Gastrocnemius medialis (tissue), 4 donors: ENCODE results near the gene NTM. TPM values are rescaled to one million over a fixed set of nuclear protein-coding genes. Genes with fewer than 3 reads are reported as not detected.

Experiments used
- ATAC-seq, 2 donors: fragments of 150-250 bp; one replicate each; pipeline ENCODE4 v1.9.1; 2016
- DNase-seq, 2 donors: peaks; one replicate each; pipeline ENCODE4 v3.0.0-alpha.2; 2019
- H3K27ac ChIP-seq, 4 donors: fragments of 200-600 bp; sonication (generic); 1 replicate in 1 of 4; 2 replicates in 3 of 4; pipeline ENCODE4 v1.5.1; 2016 to 2018; ENCODE audit warnings: mild to moderate bottlenecking in 2 of 4, moderate library complexity in 1 of 4
- H3K27me3 ChIP-seq, 3 donors: fragments of 200-600 bp; sonication (generic) in 2 of 3; 1 replicate in 1 of 3; 2 replicates in 2 of 3; pipeline versions ENCODE4 v1.5.1 to v1.6.0; 2016 to 2019; ENCODE audit warnings: mild to moderate bottlenecking in 1 of 3, moderate library complexity in 1 of 3
- H3K36me3 ChIP-seq, 2 donors: fragments of 200-600 bp; sonication (generic) in 1 of 2; one replicate each; pipeline ENCODE4 v1.5.1; 2017 to 2018
- H3K4me1 ChIP-seq, 2 donors: fragments of 200-600 bp; sonication (generic) in 1 of 2; one replicate each; pipeline ENCODE4 v1.5.1; 2016 to 2017; ENCODE audit warnings: mild to moderate bottlenecking in 2 of 2
- H3K4me3 ChIP-seq, 4 donors: fragments of 200-600 bp; sonication (generic) in 3 of 4; 1 replicate in 1 of 4; 2 replicates in 3 of 4; pipeline ENCODE4 v1.5.1; 2016 to 2019; ENCODE audit warnings: mild to moderate bottlenecking in 2 of 4
- H3K9me3 ChIP-seq, 3 donors: fragments of 200-600 bp; sonication (generic) in 2 of 3; 1 replicate in 1 of 3; 2 replicates in 2 of 3; pipeline ENCODE4 v1.5.1; 2016 to 2019
- POLR2A ChIP-seq, 2 donors: fragments of 450-650 bp; IDR thresholded peaks; one replicate each; pipeline ENCODE4 v1.6.1; 2017; ENCODE audit warnings: antibody characterized with exemption in 2 of 2, mild to moderate bottlenecking in 2 of 2, moderate library complexity in 2 of 2
- in situ Hi-C, 4 donors: fragments of 200-750 bp; cut with MboI; loops; one replicate each; pipeline versions ENCODE4 v1.15.0 to v1.8.0; 2017; ENCODE audit warnings: low sequenced_read_pairs in 4 of 4
- intact Hi-C: fragments of 100-400 bp; cut with DNase I; formaldehyde crosslinking; loops from one replicate; pipeline ENCODE4 v1.15.1; 2023; ENCODE audit warnings: low total_unique reads
- total RNA-seq, 4 donors: library from RNA; depleted of rRNA; stranded (reverse); fragments of >200 nt; gene quantifications; one replicate each; pipeline versions ENCODE4 v1.1.0 to v1.2.3, GENCODE V29; 2016
- TF ChIP-seq, protein P1 (sequence below), 5 experiments: fragments of 450-650 bp in 3 of 5; fragments of 200-600 bp in 2 of 5; sonication (generic) in 2 of 5; IDR thresholded peaks in 4 of 5; conservative IDR thresholded peaks in 1 of 5; 1 replicate in 4 of 5; 2 replicates in 1 of 5; pipeline ENCODE4 v1.5.1; 2016 to 2019; ENCODE audit warnings: antibody characterized with exemption in 5 of 5, mild to moderate bottlenecking in 3 of 5, moderate library complexity in 3 of 5

NTM gene
- total RNA-seq, 4 donors from 2014 or later, result 0.69 TPM; not detected in 3

DNA sequence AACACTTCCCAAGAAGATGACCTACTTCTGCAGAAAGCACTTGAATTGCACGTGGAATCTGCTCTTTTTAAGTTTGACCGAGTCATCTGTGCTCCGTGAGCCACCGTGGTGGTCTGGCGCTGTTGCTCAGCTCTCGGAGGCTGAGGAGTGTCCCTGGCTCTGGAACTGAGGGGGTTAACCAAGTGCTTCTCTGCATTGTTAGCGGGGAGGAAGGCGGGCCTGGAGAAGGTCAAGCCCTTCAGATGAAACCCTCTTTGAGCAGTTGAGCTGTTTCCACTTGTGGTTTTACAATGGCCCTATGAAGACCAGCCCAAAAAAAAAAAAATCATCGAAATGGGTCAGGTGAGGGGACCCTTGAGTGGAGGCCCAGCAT, 286.4 kb downstream of the NTM start:
- DNase-seq (no peak), ATAC-seq (no peak)
- intact Hi-C loops (no loop called here), in situ Hi-C loops (loop anchor here in 2 of 4 donors (25.0 kb wide), 1 partner anchor 595 kb away; no protein-coding TSS in a partner anchor)
- H3K4me3 ChIP-seq, result no peak overlapping the region
- H3K4me1 ChIP-seq, result no peaks in the 10 kb centered on the region
- no peak overlapping the region for H3K27ac ChIP-seq
- H3K9me3 ChIP-seq, result no peaks in the 10 kb centered on the region
- TF ChIP-seq, protein P1, sequence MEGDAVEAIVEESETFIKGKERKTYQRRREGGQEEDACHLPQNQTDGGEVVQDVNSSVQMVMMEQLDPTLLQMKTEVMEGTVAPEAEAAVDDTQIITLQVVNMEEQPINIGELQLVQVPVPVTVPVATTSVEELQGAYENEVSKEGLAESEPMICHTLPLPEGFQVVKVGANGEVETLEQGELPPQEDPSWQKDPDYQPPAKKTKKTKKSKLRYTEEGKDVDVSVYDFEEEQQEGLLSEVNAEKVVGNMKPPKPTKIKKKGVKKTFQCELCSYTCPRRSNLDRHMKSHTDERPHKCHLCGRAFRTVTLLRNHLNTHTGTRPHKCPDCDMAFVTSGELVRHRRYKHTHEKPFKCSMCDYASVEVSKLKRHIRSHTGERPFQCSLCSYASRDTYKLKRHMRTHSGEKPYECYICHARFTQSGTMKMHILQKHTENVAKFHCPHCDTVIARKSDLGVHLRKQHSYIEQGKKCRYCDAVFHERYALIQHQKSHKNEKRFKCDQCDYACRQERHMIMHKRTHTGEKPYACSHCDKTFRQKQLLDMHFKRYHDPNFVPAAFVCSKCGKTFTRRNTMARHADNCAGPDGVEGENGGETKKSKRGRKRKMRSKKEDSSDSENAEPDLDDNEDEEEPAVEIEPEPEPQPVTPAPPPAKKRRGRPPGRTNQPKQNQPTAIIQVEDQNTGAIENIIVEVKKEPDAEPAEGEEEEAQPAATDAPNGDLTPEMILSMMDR (IDR thresholded peaks at IDR 0.05 in 4 of 5, conservative IDR thresholded peaks at IDR 0.05 in 1 of 5), result no peak
- no peak for TF ChIP-seq POLR2A (IDR thresholded peaks at IDR 0.05)
- H3K27me3 ChIP-seq, result no peaks in the 10 kb centered on the region
- no peaks in the 10 kb centered on the region for H3K36me3 ChIP-seq

DNA sequence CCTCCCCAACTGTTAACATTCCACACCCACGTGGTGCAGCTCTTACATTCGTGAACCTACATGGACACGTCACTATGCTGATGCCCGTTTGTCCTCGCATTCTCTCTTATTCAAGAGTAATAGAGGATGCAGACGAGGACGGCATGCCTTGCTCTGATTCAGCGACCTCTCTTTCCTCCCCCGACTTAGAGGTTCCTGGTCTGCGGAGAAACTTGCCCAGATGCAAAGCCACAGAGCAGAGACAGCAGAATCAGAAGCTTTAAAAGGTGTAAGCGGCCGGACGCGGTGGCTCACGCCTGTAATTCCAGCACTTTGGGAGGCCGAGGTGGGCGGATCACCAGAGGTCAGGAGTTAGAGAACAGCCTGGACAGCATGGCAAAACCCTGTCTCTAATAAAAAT, 288.0 kb downstream of the NTM start:
- no peaks in the 10 kb centered on the region for H3K4me1 ChIP-seq
- intact Hi-C loops (no loop called here), in situ Hi-C loops (loop anchor here in 2 of 4 donors (25.0 kb wide), 1 partner anchor 596 kb away; no protein-coding TSS in a partner anchor)
- no peak overlapping the region for H3K27ac ChIP-seq
- no peaks in the 10 kb centered on the region for H3K36me3 ChIP-seq
- H3K4me3 ChIP-seq, result no peak overlapping the region
- no peaks in the 10 kb centered on the region for H3K9me3 ChIP-seq
- TF ChIP-seq, protein P1 (IDR thresholded peaks at IDR 0.05 in 4 of 5, conservative IDR thresholded peaks at IDR 0.05 in 1 of 5), result no peak
- no peak for TF ChIP-seq POLR2A (IDR thresholded peaks at IDR 0.05)
- DNase-seq, result no peak
- H3K27me3 ChIP-seq, result no peaks in the 10 kb centered on the region
- ATAC-seq, result no peak

DNA sequence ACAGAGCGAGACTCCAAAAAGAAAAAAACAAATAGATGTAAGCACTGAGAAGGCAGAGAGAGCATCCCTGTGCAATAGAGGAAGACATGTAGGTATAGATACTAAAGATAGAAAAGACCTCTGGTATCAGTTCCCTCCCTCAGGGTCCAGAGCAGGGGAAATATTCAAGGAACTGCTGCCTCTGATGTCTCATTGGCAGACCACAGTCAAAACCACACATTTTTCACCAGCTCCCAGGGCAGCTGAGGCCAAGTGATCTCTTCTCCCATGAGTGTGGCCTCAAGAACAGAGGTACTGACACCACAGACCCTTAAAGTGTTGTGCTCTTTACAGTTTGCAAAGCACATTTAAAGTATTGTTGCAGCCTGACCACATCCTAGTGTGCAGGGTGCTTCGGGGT, 288.5 kb downstream of the NTM start:
- H3K4me3 ChIP-seq, result no peak overlapping the region
- ATAC-seq, result no peak
- H3K9me3 ChIP-seq, result no peaks in the 10 kb centered on the region
- in situ Hi-C loops (loop anchor here in 2 of 4 donors (25.0 kb wide), 1 partner anchor 597 kb away; no protein-coding TSS in a partner anchor), intact Hi-C loops (no loop called here)
- TF ChIP-seq, protein P1 (IDR thresholded peaks at IDR 0.05 in 4 of 5, conservative IDR thresholded peaks at IDR 0.05 in 1 of 5), result no peak
- TF ChIP-seq POLR2A (IDR thresholded peaks at IDR 0.05), result no peak
- H3K27ac ChIP-seq, result no peak overlapping the region
- no peaks in the 10 kb centered on the region for H3K4me1 ChIP-seq
- H3K27me3 ChIP-seq, result no peaks in the 10 kb centered on the region
- H3K36me3 ChIP-seq, result no peaks in the 10 kb centered on the region
- no peak for DNase-seq

DNA sequence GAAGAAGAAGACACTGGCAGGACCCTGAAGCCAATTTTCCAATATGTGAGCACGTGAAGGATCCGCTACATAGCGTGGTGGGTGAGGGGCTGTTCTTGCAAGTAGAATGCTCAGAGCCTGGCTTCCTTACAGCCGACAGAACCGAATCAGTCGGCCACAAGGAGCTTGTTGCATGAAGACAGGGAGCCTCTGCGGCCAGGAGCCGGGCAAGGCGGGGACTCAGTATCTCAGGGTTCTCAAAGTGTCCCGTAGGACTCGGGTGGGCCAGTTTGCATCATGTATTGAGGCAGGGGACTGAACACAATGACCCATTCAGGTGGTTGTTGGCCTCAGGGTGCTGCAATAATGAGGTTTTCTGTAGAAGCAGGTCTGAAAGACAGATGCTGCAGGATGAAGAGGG, 289.5 kb downstream of the NTM start:
- H3K27ac ChIP-seq, result no peak overlapping the region
- no peaks in the 10 kb centered on the region for H3K36me3 ChIP-seq
- TF ChIP-seq, protein P1 (IDR thresholded peaks at IDR 0.05 in 4 of 5, conservative IDR thresholded peaks at IDR 0.05 in 1 of 5), result no peak
- H3K4me1 ChIP-seq, result no peaks in the 10 kb centered on the region
- in situ Hi-C loops, result loop anchor here in 2 of 4 donors (25.0 kb wide), 1 partner anchor 598 kb away; no protein-coding TSS in a partner anchor
- no peaks in the 10 kb centered on the region for H3K9me3 ChIP-seq
- no peak overlapping the region for H3K4me3 ChIP-seq
- intact Hi-C loops, result no loop called here
- DNase-seq (no peak), ATAC-seq (no peak)
- H3K27me3 ChIP-seq, result no peaks in the 10 kb centered on the region

DNA sequence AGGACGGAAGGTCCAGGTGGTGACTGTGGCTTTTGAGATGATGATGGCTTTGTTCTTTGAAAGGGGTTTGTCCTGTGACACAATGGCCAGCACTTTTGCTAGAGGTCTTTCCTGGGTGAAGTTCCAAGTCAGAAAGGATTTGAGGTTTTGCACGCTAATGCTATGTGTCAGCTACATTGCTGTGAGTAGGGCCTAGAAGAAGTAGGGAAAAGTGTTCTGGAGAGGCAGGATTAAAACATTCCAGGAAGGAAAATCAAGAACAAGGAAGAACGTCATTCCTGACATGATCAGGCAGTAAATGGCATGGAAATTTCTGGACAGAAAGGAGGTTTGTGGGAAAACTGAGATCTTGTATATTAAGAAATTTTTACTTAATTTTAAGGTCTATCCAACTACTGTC, 290.7 kb downstream of the NTM start:
- DNase-seq (no peak), ATAC-seq (no peak)
- no peak for TF ChIP-seq POLR2A (IDR thresholded peaks at IDR 0.05)
- TF ChIP-seq, protein P1 (IDR thresholded peaks at IDR 0.05 in 4 of 5, conservative IDR thresholded peaks at IDR 0.05 in 1 of 5), result no peak
- H3K27me3 ChIP-seq, result no peaks in the 10 kb centered on the region
- no peaks in the 10 kb centered on the region for H3K9me3 ChIP-seq
- H3K4me3 ChIP-seq, result no peak overlapping the region
- no peak overlapping the region for H3K27ac ChIP-seq
- intact Hi-C loops, result no loop called here
- no peaks in the 10 kb centered on the region for H3K4me1 ChIP-seq
- no peaks in the 10 kb centered on the region for H3K36me3 ChIP-seq
- in situ Hi-C loops, result loop anchor here in 2 of 4 donors (25.0 kb wide), 1 partner anchor 599 kb away; no protein-coding TSS in a partner anchor
